Measurements from ENCODE around the gene CHST11. TPM values are rescaled to one million over a fixed set of nuclear protein-coding genes. Genes with fewer than 3 reads are reported as not detected.

CHST11 gene
- total RNA-seq, 1 experiment from 2014 or later, result 6.7 TPM

GRCh38 chr12:104796475-104796862, 339.7 kb downstream of the CHST11 start:
- no peaks in the 10 kb centered on the region for H3K36me3 Mint-ChIP-seq (ENCODE audit: insufficient read depth in 1 of 3, low read depth in 3 of 3)
- Histone ChIP-seq H4K5ac (ENCODE audit: insufficient read length, low read depth, low read length) (no peak overlapping the region), H3K56ac (ENCODE audit: insufficient read length, low read depth, low read length) (no peak overlapping the region), H3K79me1 (ENCODE audit: insufficient read depth, low read depth, low read length, poor library complexity, severe bottlenecking) (no peaks in the 10 kb centered on the region), H2BK120ac (ENCODE audit: low read depth, low read length, poor library complexity, severe bottlenecking) (no peak overlapping the region), H3K14ac (ENCODE audit: insufficient read depth, low read length) (no peak overlapping the region), H3K4ac (ENCODE audit: low read depth, low read length) (no peak overlapping the region), H3K4me1 (ENCODE audit: insufficient read depth, low read length) (no peaks in the 10 kb centered on the region), H2AK5ac (ENCODE audit: insufficient read length, low read length) (no peak overlapping the region), H2BK12ac (ENCODE audit: insufficient read length, low read depth, low read length) (no peak overlapping the region), H2AFZ (ENCODE audit: low read length) (no peak overlapping the region), H4K8ac (replicated peaks; ENCODE audit: insufficient read length, low read depth, low read length) (no peak overlapping the region), H3K9me3 (ENCODE audit: control insufficient read depth, low read depth, low read length) (peaks cover 11% of the 10 kb centered on the region), H3K27me3 (ENCODE audit: insufficient read depth, low read length) (no peaks in the 10 kb centered on the region), H4K20me1 (ENCODE audit: control insufficient read depth, insufficient read depth, insufficient read length) (no peaks in the 10 kb centered on the region), H2BK5ac (ENCODE audit: insufficient read length, low read length) (no peak overlapping the region), H3K4me2 (ENCODE audit: insufficient read depth, insufficient read length, low read length) (no peak overlapping the region), H3K23me2 (ENCODE audit: insufficient read length, low read depth, low read length, poor library complexity, severe bottlenecking) (no peaks in the 10 kb centered on the region), H3K18ac (ENCODE audit: insufficient read length, low read depth, low read length) (no peak overlapping the region), H3K23ac (ENCODE audit: insufficient read length, low read depth, low read length) (no peak overlapping the region), H3K9ac (ENCODE audit: extremely low read depth, insufficient read length, low read length) (no peak overlapping the region), H3K27ac (ENCODE audit: insufficient read length, low read depth, low read length) (no peak overlapping the region), H4K91ac (ENCODE audit: insufficient read length, low read depth, low read length) (no peak overlapping the region), H2BK20ac (ENCODE audit: low read depth, low read length, poor library complexity, severe bottlenecking) (no peak overlapping the region), H3K79me2 (ENCODE audit: insufficient read depth, low read length) (no peaks in the 10 kb centered on the region), H3T11ph (ENCODE audit: low read length) (no peak overlapping the region), H2BK15ac (ENCODE audit: low read depth, low read length) (no peak overlapping the region)
- H3K27ac Mint-ChIP-seq, result no peak overlapping the region
- no peak for TF ChIP-seq CTCF (conservative IDR thresholded peaks at IDR 0.05)
- no peak for DNase-seq
- H3K4me3 Mint-ChIP-seq, result no peak overlapping the region
- H3K9me3 Mint-ChIP-seq, result no peaks in the 10 kb centered on the region; a peak in 1 of 5 replicates
- H3K27me3 Mint-ChIP-seq (ENCODE audit: low read depth), result no peaks in the 10 kb centered on the region
- H3K4me1 Mint-ChIP-seq, result no peaks in the 10 kb centered on the region
